AG04450 (cell line): ENCODE measurements around the gene DYNLL2. TPM values are rescaled to one million over a fixed set of nuclear protein-coding genes. Genes with fewer than 3 reads are reported as not detected.
"Not testable (repeated sequence)": the region's sequence is repeated elsewhere in the genome, so short reads cannot be mapped to it uniquely, and the experiment has no call there.

Experiments used
- CTCF ChIA-PET: fragments of 300-600, 350-600 bp; formaldehyde crosslinking; extraction: SDS; loops from one replicate; lab custom pipeline; 2022; ENCODE audit warnings: antibody characterized with exemption, inconsistent platforms; lab: Charles Lee
- POLR2A ChIA-PET: fragments of 350-600 bp; formaldehyde crosslinking; extraction: SDS; loops from one replicate; lab custom pipeline; 2021; ENCODE audit warnings: antibody characterized with exemption, inconsistent platforms; lab: Yijun Ruan, JAX
- DNase-seq: peaks from one replicate; pipeline ENCODE4 v3.0.0-alpha.2; 2011; ENCODE audit warnings: low read depth, low spot score
- H3K27ac ChIP-seq: one replicate; pipeline ENCODE4 v1.5.1; 2012; ENCODE audit warnings: low read depth, low read length, control low read depth
- H3K27me3 ChIP-seq: one replicate; pipeline ENCODE4 v1.6.0; 2012; ENCODE audit warnings: low read length; ENCODE audit not compliant: control insufficient read depth, insufficient read depth
- H3K4me3 ChIP-seq: 2 replicates; pipeline ENCODE4 v1.5.1; 2011; ENCODE audit warnings: mild to moderate bottlenecking, low read depth, low read length, control low read depth
- H3K9me3 ChIP-seq: 2 replicates; pipeline ENCODE4 v1.5.1; 2012; ENCODE audit warnings: low read length; ENCODE audit not compliant: control insufficient read depth, insufficient read depth
- CTCF ChIP-seq: IDR thresholded peaks from 2 replicates; pipeline ENCODE4 v1.5.1; 2011; ENCODE audit warnings: low read depth, low read length, control low read depth, inconsistent platforms
- polyA plus RNA-seq: library from polyadenylated mRNA; depleted of rRNA; stranded (reverse); fragments of >200 nt; gene quantifications from 2 replicates; pipeline ENCODE4 v1.2.3, GENCODE V29; 2011

Gene DYNLL2
- polyA plus RNA-seq, 1 experiment = 18.2 TPM

GRCh38 chr17:58043221-58044181 is 39.7 kb upstream of the DYNLL2 start:
- ChIA-PET CTCF (interaction anchor here (0.6 kb wide), 1 partner anchor 199 kb away, joined by 3 read pairs; no protein-coding TSS in a partner anchor), POLR2A (no interaction called here)
- DNase-seq = no peak
- Histone ChIP-seq H3K27ac (no peak overlapping the region), H3K9me3 (no peaks in the 10 kb centered on the region), H3K27me3 (peaks cover 32% of the 10 kb centered on the region), H3K4me3 (no peak overlapping the region)
- no peak for TF ChIP-seq CTCF

GRCh38 chr17:58044256-58044655 is 39.0 kb upstream of the DYNLL2 start:
- CTCF ChIA-PET = interaction anchor here (0.6 kb wide), 1 partner anchor 200 kb away, joined by 3 read pairs; no protein-coding TSS in a partner anchor
- H3K27me3 ChIP-seq = peaks cover 31% of the 10 kb centered on the region
- POLR2A ChIA-PET, H3K27ac ChIP-seq, H3K4me3 ChIP-seq, H3K9me3 ChIP-seq, DNase-seq: not testable (repeated sequence)

- no peak overlapping the region for H3K27ac ChIP-seq
- peaks cover 30% of the 10 kb centered on the region for H3K27me3 ChIP-seq
- POLR2A ChIA-PET = no interaction called here
- H3K9me3 ChIP-seq = no peaks in the 10 kb centered on the region
- DNase-seq = no peak
- CTCF ChIA-PET = no interaction called here
- no peak for TF ChIP-seq CTCF
- no peak overlapping the region for H3K4me3 ChIP-seq
These were observed 36.8 kb upstream of the DYNLL2 start for GRCh38 chr17:58046239-58047094.

DNA sequence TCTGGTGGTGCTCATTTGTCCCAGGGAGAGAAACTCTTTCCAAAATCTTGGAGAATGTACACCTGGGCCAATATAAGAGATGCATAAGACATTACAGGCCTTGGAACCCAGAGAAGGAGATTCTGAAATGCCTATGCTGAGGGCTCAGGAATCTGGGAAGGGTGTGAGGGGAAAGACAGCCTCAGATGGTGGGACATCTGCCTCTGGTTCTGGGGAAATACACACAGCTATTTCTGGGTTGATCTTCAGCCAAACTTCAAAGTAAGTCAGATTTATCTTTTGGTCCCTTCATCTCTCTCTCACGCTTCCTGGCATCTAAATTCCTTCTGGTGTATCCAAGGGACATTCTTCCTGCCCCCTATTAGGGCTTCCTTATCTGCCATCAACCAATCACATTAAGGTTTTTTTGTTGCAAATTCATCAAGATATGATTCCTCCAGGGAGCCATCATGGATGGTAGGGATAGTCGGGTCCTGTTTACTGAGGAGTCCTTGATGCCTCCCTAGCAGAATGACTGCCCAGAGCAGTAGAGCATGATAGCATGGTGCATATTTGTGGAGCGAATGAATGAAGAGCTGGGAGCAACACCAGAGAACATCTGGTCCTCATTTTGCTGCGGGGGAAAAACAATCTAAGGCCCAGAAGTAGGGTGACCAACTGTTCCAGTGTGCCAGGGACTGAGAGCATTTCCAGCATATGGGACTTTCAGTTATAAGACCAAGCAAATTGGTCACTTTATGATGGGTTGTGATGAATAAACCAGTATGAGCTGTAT is 35.7 kb upstream of the DYNLL2 start:
- H3K9me3 ChIP-seq = no peaks in the 10 kb centered on the region
- H3K27ac ChIP-seq = no peak overlapping the region
- no peak overlapping the region for H3K4me3 ChIP-seq
- ChIA-PET CTCF (no interaction called here), POLR2A (interaction anchor here (0.7 kb wide), 1 partner anchor 78 kb away, joined by 3 read pairs; no protein-coding TSS in a partner anchor)
- no peak for DNase-seq
- TF ChIP-seq CTCF = no peak
- H3K27me3 ChIP-seq = peaks cover 32% of the 10 kb centered on the region

DNA sequence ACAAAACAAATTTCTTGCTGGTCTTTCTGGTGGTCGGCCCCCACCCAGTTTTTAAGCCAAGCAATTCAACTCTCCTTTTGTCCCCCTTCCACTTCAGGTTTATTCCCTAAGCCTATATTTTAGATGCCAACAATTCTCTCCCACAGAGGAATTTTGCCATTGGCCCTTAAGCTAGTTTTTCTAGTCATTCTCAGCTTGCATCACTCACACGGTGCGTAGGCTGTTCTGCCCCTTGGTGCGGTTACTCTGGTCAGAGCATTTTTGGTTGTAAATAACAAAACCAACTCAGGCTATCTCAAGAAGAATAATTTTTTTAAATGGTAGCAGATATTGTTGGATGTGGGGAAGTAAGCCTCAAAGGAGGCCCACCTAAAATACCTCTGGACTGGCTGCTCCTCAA is 33.7 kb upstream of the DYNLL2 start:
- no peak overlapping the region for H3K4me3 ChIP-seq

More for the DNA sequence above, 33.7 kb upstream of the DYNLL2 start:
- Histone ChIP-seq H3K27ac (no peak overlapping the region), H3K27me3 (peaks cover 23% of the 10 kb centered on the region), H3K9me3 (no peaks in the 10 kb centered on the region)
- DNase-seq = no peak
- ChIA-PET POLR2A (no interaction called here), CTCF (no interaction called here)
- no peak for TF ChIP-seq CTCF
